Spleen (tissue), 11 donors: ENCODE data around the gene TCF20. TPM values are rescaled to one million over a fixed set of nuclear protein-coding genes. Genes with fewer than 3 reads are reported as not detected.

Source experiments
- DNase-seq: peaks from one replicate; pipeline ENCODE4 v3.0.0-alpha.2; 2020
- H3K27ac ChIP-seq, 8 donors: fragments of 200-600 bp; sonication (generic) in 7 of 8; 1 replicate in 4 of 8; 2 replicates in 4 of 8; pipeline versions ENCODE4 v1.5.0 to v1.8.0; 2016 to 2021; ENCODE audit warnings: inconsistent platforms in 4 of 8, mild to moderate bottlenecking in 4 of 8, moderate library complexity in 1 of 8
- H3K27me3 ChIP-seq, 7 donors: fragments of 200-600 bp; sonication (generic) in 6 of 7; replicated peaks in 1 of 7; 1 replicate in 4 of 7; 2 replicates in 3 of 7; pipeline versions ENCODE4 v1.5.0 to v1.8.0; 2016 to 2021; ENCODE audit warnings: inconsistent platforms in 3 of 7, mild to moderate bottlenecking in 1 of 7
- H3K36me3 ChIP-seq, 6 donors: fragments of 200-600 bp; sonication (generic) in 5 of 6; 1 replicate in 4 of 6; 2 replicates in 2 of 6; pipeline versions ENCODE4 v1.5.0 to v1.8.0; 2016 to 2021; ENCODE audit warnings: inconsistent platforms in 2 of 6
- H3K4me1 ChIP-seq, 6 donors: fragments of 200-600 bp; sonication (generic) in 5 of 6; 1 replicate in 3 of 6; 2 replicates in 3 of 6; pipeline versions ENCODE4 v1.5.0 to v1.8.0; 2016 to 2021; ENCODE audit warnings: inconsistent platforms in 3 of 6
- H3K4me3 ChIP-seq, 8 donors: fragments of 200-600 bp; sonication (generic) in 7 of 8; 1 replicate in 4 of 8; 2 replicates in 4 of 8; pipeline versions ENCODE4 v1.5.0 to v1.8.0; 2016 to 2021; ENCODE audit warnings: inconsistent platforms in 4 of 8, mild to moderate bottlenecking in 4 of 8, moderate library complexity in 2 of 8
- H3K9me3 ChIP-seq, 8 donors: fragments of 200-600 bp; sonication (generic) in 7 of 8; 1 replicate in 4 of 8; 2 replicates in 4 of 8; pipeline versions ENCODE4 v1.5.0 to v1.8.0; 2016 to 2021; ENCODE audit warnings: inconsistent platforms in 4 of 8
- CTCF ChIP-seq, 11 experiments: fragments of 200-600 bp in 7 of 11; fragments of 450-650 bp in 4 of 11; sonication (generic) in 4 of 11; IDR thresholded peaks in 8 of 11; conservative IDR thresholded peaks in 3 of 11; 1 replicate in 7 of 11; 2 replicates in 4 of 11; pipeline versions ENCODE4 v1.4.0 to v1.8.0; 2016 to 2021; ENCODE audit warnings: antibody characterized with exemption in 11 of 11, inconsistent platforms in 4 of 11, mild to moderate bottlenecking in 1 of 11
- POLR2A ChIP-seq, 3 donors: fragments of 450-650 bp; IDR thresholded peaks; one replicate each; pipeline ENCODE4 v1.5.1; 2017; ENCODE audit warnings: antibody characterized with exemption in 3 of 3, mild to moderate bottlenecking in 1 of 3
- POLR2AphosphoS5 ChIP-seq, 3 donors: sonication (generic); formaldehyde crosslinking; IDR thresholded peaks; one replicate each; pipeline ENCODE4 v1.5.1; 2017; ENCODE audit warnings: antibody characterized with exemption in 3 of 3
- WGBS, 5 donors: extraction: QIAGEN DNeasy Blood & Tissue Kit in 3 of 5; methylation state at CpG; one replicate each; pipeline versions ENCODE4 v1.1.5 to v1.1.7; 2013 to 2018; 5-methylcytosine and 5-hydroxymethylcytosine counted together
- intact Hi-C: fragments of 100-400 bp; cut with DNase I; formaldehyde crosslinking; loops from one replicate; pipeline ENCODE4 v1.15.0; 2023; ENCODE audit warnings: low total_unique reads
- polyA plus RNA-seq, 3 donors: library from polyadenylated mRNA; stranded (reverse); fragments of 200-250 nt; gene quantifications; one replicate each; pipeline ENCODE4 v1.2.1, GENCODE V29; 2013
- total RNA-seq, 7 donors: library from RNA; depleted of rRNA in 3 of 7; stranded (reverse); fragments of >200 nt in 3 of 7; fragmentation: NEBNext Ultra II Directional in 4 of 7; extraction: Animal tissue kit (Norgen Biotek cat#: 25700) in 4 of 7; gene quantifications; one replicate each; pipeline versions ENCODE4 v1.1.0 to v1.2.1, GENCODE V29; 2016 to 2021
- donor health status: healthy with polysubstance abuse.
- donor health status: DM: no; HTN: no; CAD: no; lungs with moderate emphysema.
- donor health status: DM: no; HTN: no; CAD: no.
- donor health status: Bipolar disorder and iron deficiency.
- donor health status: healthy.
- donor health status: DM: no; HTN: no; CAD: no.
- donor health status: DM: yes; HTN: yes; CAD: no.

The TCF20 gene
- total and polyA plus RNA-seq, 10 donors = 4.4 to 54.1 (median 41.9) TPM

GRCh38 chr22:42287174-42287890 lies 16.9 kb upstream of the TCF20 start:
- H3K27me3 ChIP-seq = peaks cover 0 to 31% (median 27%) of the 10 kb centered on the region in 7 donors
- intact Hi-C loops = no loop called here

GRCh38 chr22:42286205-42286604 lies 15.8 kb upstream of the TCF20 start:
- Histone ChIP-seq H3K27ac (no peak overlapping the region), H3K4me1 (peaks cover 4 to 47% (median 32%) of the 10 kb centered on the region in 6 donors), H3K4me3 (no peak overlapping the region), H3K36me3 (no peaks in the 10 kb centered on the region), H3K27me3 (peaks cover 0 to 42% (median 28%) of the 10 kb centered on the region in 7 donors), H3K9me3 (no peaks in the 10 kb centered on the region)
- no peak for TF ChIP-seq POLR2AphosphoS5 (IDR thresholded peaks at IDR 0.05)
- no peak for TF ChIP-seq CTCF (IDR thresholded peaks at IDR 0.05 in 8 of 11, conservative IDR thresholded peaks at IDR 0.05 in 3 of 11)
- no peak for TF ChIP-seq POLR2A (IDR thresholded peaks at IDR 0.05)
- no peak for DNase-seq
- intact Hi-C loops = no loop called here
- WGBS, 5 donors = 70 to 75% (median 72%) methylated on average over 3 of the region's 3 CpGs

More at GRCh38 chr22:42287174-42287890, 16.9 kb upstream of the TCF20 start:
- Histone ChIP-seq H3K4me3 (no peak overlapping the region), H3K36me3 (no peaks in the 10 kb centered on the region), H3K4me1 (peaks cover 4 to 45% (median 31%) of the 10 kb centered on the region in 6 donors), H3K9me3 (no peaks in the 10 kb centered on the region), H3K27ac (no peak overlapping the region)
- no peak for DNase-seq
- no peak for TF ChIP-seq POLR2AphosphoS5 (IDR thresholded peaks at IDR 0.05)
- TF ChIP-seq CTCF (IDR thresholded peaks at IDR 0.05 in 8 of 11, conservative IDR thresholded peaks at IDR 0.05 in 3 of 11) = no peak
- no peak for TF ChIP-seq POLR2A (IDR thresholded peaks at IDR 0.05)
- 55 to 60% (median 56%) methylated on average over 8 of the region's 8 CpGs for WGBS, 5 donors

GRCh38 chr22:42285604-42286003 lies 15.2 kb upstream of the TCF20 start:
- no peak for DNase-seq
- H3K9me3 ChIP-seq = no peaks in the 10 kb centered on the region
- TF ChIP-seq POLR2A (IDR thresholded peaks at IDR 0.05) (no peak), CTCF (IDR thresholded peaks at IDR 0.05 in 8 of 11, conservative IDR thresholded peaks at IDR 0.05 in 3 of 11) (no peak), POLR2AphosphoS5 (IDR thresholded peaks at IDR 0.05) (no peak)

GRCh38 chr22:42284643-42285181 lies 14.3 kb upstream of the TCF20 start:
- Histone ChIP-seq H3K27ac (no peak overlapping the region), H3K36me3 (no peaks in the 10 kb centered on the region), H3K4me3 (no peak overlapping the region), H3K4me1 (peaks cover 4 to 47% (median 32%) of the 10 kb centered on the region in 6 donors), H3K9me3 (no peaks in the 10 kb centered on the region), H3K27me3 (peaks cover 0 to 57% (median 28%) of the 10 kb centered on the region in 7 donors)
- TF ChIP-seq POLR2A (IDR thresholded peaks at IDR 0.05) = no peak
- no peak for TF ChIP-seq CTCF (IDR thresholded peaks at IDR 0.05 in 8 of 11, conservative IDR thresholded peaks at IDR 0.05 in 3 of 11)
- TF ChIP-seq POLR2AphosphoS5 (IDR thresholded peaks at IDR 0.05) = no peak
- peak; percentile 61 for DNase-seq
- WGBS, 5 donors = 88 to 94% (median 91%) methylated on average over 7 to 14 of the region's 14 CpGs
- intact Hi-C loops = no loop called here

More at GRCh38 chr22:42285604-42286003, 15.2 kb upstream of the TCF20 start:
- H3K4me3 ChIP-seq = no peak overlapping the region
- intact Hi-C loops = no loop called here
- H3K27ac ChIP-seq = no peak overlapping the region
- H3K36me3 ChIP-seq = no peaks in the 10 kb centered on the region
- H3K27me3 ChIP-seq = peaks cover 0 to 48% (median 28%) of the 10 kb centered on the region in 7 donors
- WGBS, 5 donors = 74 to 91% (median 81%) methylated on average over 5 of the region's 5 CpGs
- H3K4me1 ChIP-seq = peaks cover 4 to 47% (median 32%) of the 10 kb centered on the region in 6 donors
